ENCODE measurements around the gene TAS2R10. TPM values are rescaled to one million over a fixed set of nuclear protein-coding genes. Genes with fewer than 3 reads are reported as not detected.
"Not testable (repeated sequence)": the region's sequence is repeated elsewhere in the genome, so short reads cannot be mapped to it uniquely, and the experiment has no call there.

The TAS2R10 gene
- total RNA-seq, 1 donor from 2014 or later, result not detected

GRCh38 chr12:10824957-10825356 is 1.2 kb downstream of the TAS2R10 start:
- Mint-ChIP-seq H3K4me3 (no peak overlapping the region), H3K36me3 (ENCODE audit: low read depth) (no peaks in the 10 kb centered on the region), H3K27ac (no peak overlapping the region), H3K27me3 (ENCODE audit: insufficient read depth) (peaks cover 5% of the 10 kb centered on the region), H3K9me3 (no peaks in the 10 kb centered on the region), H3K4me1 (ENCODE audit: low read depth) (no peaks in the 10 kb centered on the region)
- intact Hi-C loops (cut with micrococcal nuclease), result no loop called here
- DNase-seq (ENCODE audit: low spot score), result no peak

GRCh38 chr12:10811883-10812536 is 14.1 kb downstream of the TAS2R10 start:
- H3K9me3 Mint-ChIP-seq, result no peaks in the 10 kb centered on the region
- H3K36me3 Mint-ChIP-seq (ENCODE audit: low read depth), result no peaks in the 10 kb centered on the region
- intact Hi-C loops (cut with micrococcal nuclease), result no loop called here
- no peak for DNase-seq (ENCODE audit: low spot score)
- no peaks in the 10 kb centered on the region for H3K4me1 Mint-ChIP-seq (ENCODE audit: low read depth)
- no peak overlapping the region for H3K27ac Mint-ChIP-seq
- H3K4me3 Mint-ChIP-seq, result no peak overlapping the region
- H3K27me3 Mint-ChIP-seq (ENCODE audit: insufficient read depth), result peaks cover 16% of the 10 kb centered on the region

DNA sequence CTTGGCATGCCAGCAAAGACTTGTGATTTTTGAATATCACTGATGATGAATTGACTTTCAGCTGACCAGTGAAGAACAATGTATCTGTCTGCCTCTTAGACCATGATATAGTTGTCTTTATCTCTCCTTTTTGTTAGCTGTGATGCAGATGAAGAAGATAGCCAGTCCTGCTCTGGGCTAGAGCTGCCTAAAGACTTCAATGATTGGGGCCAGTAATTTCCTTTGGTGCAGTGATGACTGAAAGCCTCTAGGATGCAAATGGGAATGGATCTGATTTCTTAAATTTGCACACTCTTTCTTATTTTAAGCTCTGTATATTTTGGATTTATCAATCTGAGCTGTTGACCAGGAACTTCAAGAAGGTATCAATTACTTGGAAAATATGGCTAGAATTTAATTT is 16.1 kb downstream of the TAS2R10 start, which contains the start of gene TAS2R9:
Gene TAS2R9 (minus strand): TSS at position 101 of the 400 bp plus-strand sequence. CDS start 93 bp downstream, at position 8.
- no peaks in the 10 kb centered on the region for H3K36me3 Mint-ChIP-seq (ENCODE audit: low read depth)
- no peaks in the 10 kb centered on the region for H3K4me1 Mint-ChIP-seq (ENCODE audit: low read depth)
- H3K27ac Mint-ChIP-seq, result no peak within 1 kb of the TSS
- no peaks in the 10 kb centered on the region for H3K9me3 Mint-ChIP-seq
- no peak for DNase-seq (ENCODE audit: low spot score)
- no peak within 1 kb of the TSS for H3K4me3 Mint-ChIP-seq
- intact Hi-C loops (cut with micrococcal nuclease), result no loop called here
- H3K27me3 Mint-ChIP-seq (ENCODE audit: insufficient read depth), result peaks cover 16% of the 10 kb centered on the region

DNA sequence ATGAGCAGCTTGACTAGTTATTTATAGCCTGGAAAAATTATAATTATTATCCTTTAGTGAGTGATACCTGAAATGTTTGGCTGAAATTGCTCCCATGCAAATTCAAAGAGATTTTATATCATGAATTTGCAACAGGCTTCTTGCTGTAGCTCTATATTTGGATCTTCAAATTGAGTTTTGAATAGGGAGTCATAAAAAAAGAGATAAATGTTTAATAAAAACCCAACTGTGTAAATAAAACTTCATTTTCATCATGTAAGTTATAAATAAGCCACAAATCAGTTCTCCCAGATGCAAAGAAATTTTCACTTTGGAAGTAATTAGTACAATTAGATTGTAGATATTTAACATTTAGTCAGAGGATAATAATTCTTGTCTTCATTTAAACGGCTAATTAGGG is 19.0 kb downstream of the TAS2R10 start, which contains the start of gene TAS2R8:
Gene TAS2R8 (minus strand): TSS at position 101 of the 400 bp plus-strand sequence. CDS start 306 bp downstream, outside the sequence.
- intact Hi-C loops (cut with micrococcal nuclease), result no loop called here
- H3K27me3 Mint-ChIP-seq (ENCODE audit: insufficient read depth), result peaks cover 13% of the 10 kb centered on the region

GRCh38 chr12:10802587-10802986 is 23.6 kb downstream of the TAS2R10 start, which contains the start of gene TAS2R7:
TSS of gene TAS2R7 (minus strand) at chr12:10802627. CDS start at chr12:10802570, 57 bp downstream.
- Mint-ChIP-seq H3K27ac (no peak within 1 kb of the TSS), H3K27me3 (ENCODE audit: insufficient read depth) (peaks cover 8% of the 10 kb centered on the region), H3K4me3 (no peak within 1 kb of the TSS), H3K4me1 (ENCODE audit: low read depth) (no peaks in the 10 kb centered on the region), H3K9me3 (no peaks in the 10 kb centered on the region), H3K36me3 (ENCODE audit: low read depth) (no peaks in the 10 kb centered on the region)
- no peak for DNase-seq (ENCODE audit: low spot score)
- intact Hi-C loops (cut with micrococcal nuclease), result no loop called here

More for the DNA sequence above, 19.0 kb downstream of the TAS2R10 start, which contains the start of gene TAS2R8:
- no peak for DNase-seq (ENCODE audit: low spot score)
- H3K27ac Mint-ChIP-seq, result no peak within 1 kb of the TSS
- no peaks in the 10 kb centered on the region for H3K4me1 Mint-ChIP-seq (ENCODE audit: low read depth)
- no peaks in the 10 kb centered on the region for H3K9me3 Mint-ChIP-seq
- H3K36me3 Mint-ChIP-seq (ENCODE audit: low read depth), result no peaks in the 10 kb centered on the region
- no peak within 1 kb of the TSS for H3K4me3 Mint-ChIP-seq

- H3K27ac Mint-ChIP-seq, result no peak overlapping the region
- no peak overlapping the region for H3K4me3 Mint-ChIP-seq
- H3K4me1 Mint-ChIP-seq (ENCODE audit: low read depth), result no peaks in the 10 kb centered on the region
- H3K9me3 Mint-ChIP-seq, result no peaks in the 10 kb centered on the region
- intact Hi-C loops (cut with micrococcal nuclease), result no loop called here
- DNase-seq (ENCODE audit: low spot score), result no peak
- peaks cover 8% of the 10 kb centered on the region for H3K27me3 Mint-ChIP-seq (ENCODE audit: insufficient read depth)
- H3K36me3 Mint-ChIP-seq (ENCODE audit: low read depth), result no peaks in the 10 kb centered on the region
Observed at GRCh38 chr12:10801741-10802140, 24.4 kb downstream of the TAS2R10 start.

DNA sequence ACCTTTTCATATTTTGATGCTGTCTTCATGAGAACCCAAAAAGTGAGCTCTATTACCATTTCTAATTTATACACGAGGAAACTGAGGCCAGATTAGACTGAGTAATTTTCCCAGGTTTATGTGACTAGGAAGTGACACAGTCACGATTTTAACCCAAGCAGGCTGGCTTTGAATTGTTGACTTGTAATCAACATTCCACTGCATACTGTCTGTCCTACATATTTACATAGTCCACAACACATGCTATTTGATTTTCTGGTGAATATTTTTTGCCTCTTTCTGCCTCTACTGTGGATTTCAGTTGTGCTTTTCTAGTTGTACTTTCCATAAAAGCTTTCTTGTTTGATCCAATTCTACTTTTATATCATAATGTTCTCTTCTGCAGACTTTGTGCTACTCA is 31.9 kb downstream of the TAS2R10 start:
- H3K27me3 Mint-ChIP-seq (ENCODE audit: insufficient read depth), result peaks cover 13% of the 10 kb centered on the region
- no peaks in the 10 kb centered on the region for H3K4me1 Mint-ChIP-seq (ENCODE audit: low read depth)
- H3K36me3 Mint-ChIP-seq (ENCODE audit: low read depth), result no peaks in the 10 kb centered on the region
- intact Hi-C loops (cut with micrococcal nuclease), result no loop called here
- H3K27ac Mint-ChIP-seq, result no peak overlapping the region
- DNase-seq (ENCODE audit: low spot score), result no peak
- no peaks in the 10 kb centered on the region for H3K9me3 Mint-ChIP-seq
- H3K4me3 Mint-ChIP-seq, result no peak overlapping the region

- H3K4me3 Mint-ChIP-seq; H3K9me3 Mint-ChIP-seq; H3K4me1 Mint-ChIP-seq (ENCODE audit: low read depth); H3K36me3 Mint-ChIP-seq (ENCODE audit: low read depth); DNase-seq (ENCODE audit: low spot score); H3K27ac Mint-ChIP-seq; intact Hi-C loops (cut with micrococcal nuclease): not testable (repeated sequence)
- H3K27me3 Mint-ChIP-seq (ENCODE audit: insufficient read depth), result peaks cover 12% of the 10 kb centered on the region
Observed at GRCh38 chr12:10791769-10792168, 34.4 kb downstream of the TAS2R10 start.

- no peaks in the 10 kb centered on the region for H3K4me1 Mint-ChIP-seq (ENCODE audit: low read depth)
- H3K4me3 Mint-ChIP-seq, result no peak overlapping the region
- H3K9me3 Mint-ChIP-seq, result no peaks in the 10 kb centered on the region
- no peaks in the 10 kb centered on the region for H3K36me3 Mint-ChIP-seq (ENCODE audit: low read depth)
- H3K27ac Mint-ChIP-seq, result no peak overlapping the region
- DNase-seq (ENCODE audit: low spot score), result no peak
- H3K27me3 Mint-ChIP-seq (ENCODE audit: insufficient read depth), result peaks cover 5% of the 10 kb centered on the region
- intact Hi-C loops (cut with micrococcal nuclease), result no loop called here
Observed at GRCh38 chr12:10783252-10783651, 42.9 kb downstream of the TAS2R10 start.

- no peak for DNase-seq (ENCODE audit: low spot score)
- H3K4me3 Mint-ChIP-seq, result no peak overlapping the region
Observed at GRCh38 chr12:10779103-10779502, 47.1 kb downstream of the TAS2R10 start.

More at GRCh38 chr12:10779103-10779502, 47.1 kb downstream of the TAS2R10 start:
- Mint-ChIP-seq H3K27me3 (ENCODE audit: insufficient read depth) (peaks cover 27% of the 10 kb centered on the region), H3K9me3 (no peaks in the 10 kb centered on the region), H3K27ac (no peak overlapping the region), H3K4me1 (ENCODE audit: low read depth) (no peaks in the 10 kb centered on the region), H3K36me3 (ENCODE audit: low read depth) (no peaks in the 10 kb centered on the region)
- intact Hi-C loops (cut with micrococcal nuclease), result no loop called here

Other genes starting within 250 kb of the TAS2R10 start
- gene MAGOHB, start 212.7 kb downstream of the TAS2R10 start, total RNA-seq, result 79.4 and 85.1 TPM in 2 replicates
- 0.34 TPM in 1 of 2 replicates, not detected in the other for gene STYK1, start 152.3 kb downstream of the TAS2R10 start, total RNA-seq
- 198 and 207 TPM in 2 replicates for gene YBX3, start 103.0 kb downstream of the TAS2R10 start, total RNA-seq
- not detected in 2 replicates for gene TAS2R7, start 23.7 kb downstream of the TAS2R10 start, total RNA-seq
- not detected in 2 replicates for gene TAS2R8, start 19.1 kb downstream of the TAS2R10 start, total RNA-seq
- not detected in 2 replicates for gene TAS2R9, start 16.2 kb downstream of the TAS2R10 start, total RNA-seq
- gene PRR4, start 23.1 kb upstream of the TAS2R10 start, total RNA-seq, result 1.9 and 3.6 TPM in 2 replicates
- gene PRH1, start 57.9 kb upstream of the TAS2R10 start, total RNA-seq, result 18.4 and 19.6 TPM in 2 replicates
- 0.96 TPM in 2 replicates for gene TAS2R13, start 83.2 kb upstream of the TAS2R10 start, total RNA-seq
- gene PRH2, start 102.9 kb upstream of the TAS2R10 start, total RNA-seq, result not detected in 2 replicates
- gene TAS2R14, start 112.9 kb upstream of the TAS2R10 start, total RNA-seq, result 2.8 and 2.9 TPM in 2 replicates
- gene TAS2R50, start 160.6 kb upstream of the TAS2R10 start, total RNA-seq, result 0.91 and 1.7 TPM in 2 replicates
- gene TAS2R20, start 171.9 kb upstream of the TAS2R10 start, total RNA-seq, result 2.1 TPM in 2 replicates
- gene TAS2R19, start 196.3 kb upstream of the TAS2R10 start, total RNA-seq, result 3.6 and 4.3 TPM in 2 replicates
- gene TAS2R31, start 205.0 kb upstream of the TAS2R10 start, total RNA-seq, result 4.1 and 4.5 TPM in 2 replicates
- 1.9 and 2.0 TPM in 2 replicates for gene TAS2R46, start 235.9 kb upstream of the TAS2R10 start, total RNA-seq

Measured in activated T-helper 1 cell treated with anti-CD3 and anti-CD28 coated beads, Interleukin-12 subunit alpha, Interleukin-12 subunit beta, Interleukin-2, Interleukin-4 antibody, amounts not matched to agents 30 ng/mL and 10 ng/mL and 1 ng/mL, durations not matched to agents 14 hours and 24 hours and 36 hours (primary cell).